HG03039 (cell line): ENCODE measurements around the gene INTS13.
"Not testable (repeated sequence)": the region's sequence is repeated elsewhere in the genome, so short reads cannot be mapped to it uniquely, and the experiment has no call there.

Experiments
- ATAC-seq: cut with Tn5 transposase; IDR thresholded peaks from one replicate; pipeline ENCODE4 v1.9.1; 2021; ENCODE audit warnings: mild to moderate bottlenecking, moderate library complexity; ENCODE audit not compliant: unreplicated experiment

INTS13 gene

DNA sequence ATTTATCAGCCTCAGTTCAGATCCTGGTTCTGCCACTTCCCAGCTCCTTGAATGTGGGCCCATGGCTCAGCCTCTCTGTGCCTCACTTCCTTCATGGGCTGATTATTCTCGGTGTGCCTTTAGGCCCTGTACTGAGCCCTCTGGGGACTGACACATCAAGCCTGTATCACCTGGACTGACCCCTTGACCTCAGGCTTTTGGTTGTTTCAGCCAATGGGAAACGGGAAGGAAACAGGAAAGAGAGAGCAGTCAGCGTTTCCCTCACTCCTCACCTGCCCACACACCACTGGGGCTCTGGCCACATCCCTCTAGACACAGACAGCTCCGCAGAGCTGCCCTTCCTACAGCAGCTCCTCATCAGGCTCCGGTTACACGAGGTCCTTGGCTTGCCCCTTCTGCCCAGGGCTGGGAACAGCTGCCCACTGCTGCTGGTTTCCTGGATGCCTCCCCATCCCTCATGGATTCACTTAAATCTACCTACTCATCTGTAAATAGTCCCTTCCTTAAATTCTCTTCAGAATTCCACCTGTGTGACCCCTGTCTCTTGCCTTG is 67.8 kb downstream of the INTS13 start:
- ATAC-seq: no peak

DNA sequence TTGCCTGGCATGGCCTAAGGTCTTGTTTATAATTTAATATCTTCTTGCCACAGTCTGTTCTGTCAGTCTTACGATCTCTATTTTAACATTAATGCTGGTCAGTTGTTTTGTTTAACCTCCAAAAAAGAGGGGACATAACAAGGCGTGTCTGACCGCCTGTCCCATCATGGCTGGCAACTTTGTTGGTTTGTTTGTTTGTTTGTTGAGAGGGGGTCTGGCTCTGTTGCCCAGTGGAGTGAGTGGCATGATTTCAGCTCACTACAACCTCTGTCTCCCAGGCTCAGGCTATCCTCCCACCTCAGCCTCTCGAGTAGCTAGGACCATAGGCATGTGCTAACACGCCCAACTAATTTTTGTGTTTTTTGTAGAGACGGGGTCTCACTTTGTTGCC is 68.7 kb downstream of the INTS13 start:
- no peak for ATAC-seq

DNA sequence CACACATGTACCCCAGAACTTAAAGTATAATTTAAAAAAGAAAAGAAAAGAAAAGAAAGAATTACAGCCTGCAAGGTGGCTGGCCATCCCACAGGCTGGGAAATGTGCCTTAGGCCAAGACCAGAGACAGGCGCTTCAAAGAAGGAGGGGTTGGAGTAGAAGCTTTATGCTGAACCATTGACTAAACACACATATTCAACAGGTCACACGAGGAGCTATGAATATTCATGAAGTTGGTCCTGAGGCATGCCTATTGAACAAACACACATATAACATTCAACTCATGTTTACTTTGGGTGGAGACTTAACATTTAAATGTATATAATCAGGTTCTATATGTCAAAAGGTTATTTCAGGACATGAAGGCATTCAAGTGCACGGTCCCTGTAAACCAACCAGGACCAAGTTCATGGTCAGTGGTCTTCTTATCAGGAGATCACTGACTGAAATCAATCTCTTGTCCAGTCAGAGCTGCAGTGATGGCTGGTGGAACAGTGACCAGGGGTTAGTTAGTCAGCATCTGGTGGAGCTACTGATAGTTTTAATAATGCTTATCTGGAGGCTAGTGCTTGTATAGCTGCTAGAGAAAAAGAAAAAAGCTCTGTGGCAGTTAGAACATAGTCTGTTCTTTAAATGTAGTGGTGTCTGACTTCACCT is 69.2 kb downstream of the INTS13 start:
- no peak for ATAC-seq

DNA sequence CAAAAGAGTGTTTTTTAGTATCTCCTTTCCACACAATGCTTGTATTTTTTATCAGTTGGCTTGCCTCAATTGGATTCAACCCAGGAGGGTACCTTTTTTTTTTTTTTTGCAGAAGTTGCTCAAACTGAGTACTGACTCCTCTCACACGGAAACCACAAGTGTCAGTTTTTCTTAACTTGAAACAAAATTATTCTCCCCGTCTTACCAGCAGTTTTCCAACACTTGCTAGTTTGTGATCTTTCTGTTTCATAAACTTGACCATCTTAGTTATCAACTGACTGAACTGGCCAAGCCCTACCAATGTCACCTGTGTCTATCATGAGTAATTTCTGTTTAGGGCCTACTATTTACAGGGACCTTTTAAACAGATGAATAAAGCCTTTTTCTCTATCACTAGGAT is 70.7 kb downstream of the INTS13 start:
- ATAC-seq: peak; percentile 59

DNA sequence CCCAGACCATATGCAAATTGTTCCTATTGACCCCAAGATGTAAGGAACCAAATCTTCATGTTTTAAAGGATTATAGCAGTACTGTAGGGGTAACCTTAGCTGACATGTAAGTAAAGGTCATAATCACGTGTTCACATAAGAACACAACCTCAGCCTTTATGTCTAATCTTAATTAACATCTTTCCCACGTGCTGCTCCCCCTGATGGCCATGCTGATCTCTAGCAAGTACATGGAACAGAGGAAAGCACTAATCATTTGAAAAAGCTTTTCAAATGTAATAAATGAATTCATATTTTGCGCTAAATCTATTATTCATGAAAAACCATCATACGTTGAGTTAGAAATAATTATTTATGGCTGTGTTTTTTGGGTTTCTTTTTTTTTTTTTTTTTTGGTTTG is 74.3 kb downstream of the INTS13 start:
- no peak for ATAC-seq

DNA sequence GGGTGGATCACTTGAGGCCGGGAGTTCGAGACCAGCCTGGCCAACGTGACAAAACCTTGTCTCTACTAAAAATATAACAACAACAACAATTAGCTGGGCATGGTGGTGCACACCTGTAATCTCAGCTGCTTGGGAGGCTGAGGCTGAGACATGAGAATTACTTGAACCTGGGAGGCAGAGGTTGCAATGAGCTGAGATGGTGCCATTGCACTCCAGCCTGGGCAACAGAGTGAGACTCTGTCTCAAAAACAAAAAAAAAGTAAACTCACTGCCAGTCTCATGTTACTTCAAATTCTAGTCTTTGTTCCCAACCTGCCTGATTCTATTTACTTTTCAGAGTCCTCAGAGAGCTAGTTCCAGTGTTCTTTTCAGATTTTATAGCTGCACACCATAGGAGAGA is 75.0 kb downstream of the INTS13 start:
- ATAC-seq: not testable (repeated sequence)

DNA sequence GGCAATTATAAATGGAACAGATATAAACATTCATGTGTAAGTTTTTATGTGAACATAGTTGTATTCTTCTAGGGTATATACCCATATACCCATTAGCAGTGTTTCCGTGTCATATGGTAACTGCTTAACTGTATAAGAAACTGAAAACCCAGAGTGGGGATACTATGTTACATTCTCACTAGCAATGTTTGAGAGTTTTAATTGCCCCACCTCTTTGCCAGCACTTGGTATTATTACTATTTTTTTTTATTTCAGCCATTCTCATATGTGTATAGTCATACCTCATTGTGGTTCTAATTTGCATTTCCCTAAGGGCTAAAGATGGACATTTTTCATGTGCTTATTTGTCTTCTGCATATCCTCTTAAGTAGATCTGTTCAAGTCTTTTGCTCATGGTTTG is 76.1 kb downstream of the INTS13 start:
- ATAC-seq: no peak

DNA sequence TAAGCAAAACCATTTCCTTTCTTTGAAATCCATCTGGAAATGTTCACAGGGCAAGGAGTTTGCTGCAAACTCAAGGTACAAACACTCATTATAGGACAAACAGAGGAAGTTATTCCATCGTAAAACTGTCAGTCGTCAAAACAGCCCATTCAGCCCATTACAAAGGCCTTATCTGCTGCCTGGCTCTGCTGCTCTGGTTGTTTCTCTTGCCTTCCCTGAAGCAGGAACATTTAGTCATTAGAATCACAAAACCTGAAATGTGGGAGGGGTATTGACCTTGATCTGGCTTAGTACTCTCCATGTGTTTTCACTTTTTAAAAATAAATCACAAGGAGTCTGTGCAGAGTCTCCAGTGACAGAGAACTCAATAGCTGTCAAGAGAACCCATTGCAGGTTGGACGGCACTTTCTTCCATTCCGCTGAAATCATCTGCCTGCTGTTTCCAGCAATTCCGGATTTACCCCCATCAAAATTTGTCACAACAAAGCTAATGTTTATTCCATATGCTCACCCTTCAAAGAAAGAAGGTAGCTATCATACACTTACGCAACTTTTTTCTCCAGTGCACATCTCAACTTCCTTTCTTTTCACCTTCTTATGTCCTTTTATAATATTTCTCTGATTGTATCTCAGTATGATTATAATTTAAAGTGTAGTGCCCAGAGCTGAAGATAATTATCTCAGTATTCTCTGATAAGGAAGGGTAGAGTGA is 80.2 kb downstream of the INTS13 start:
- no peak for ATAC-seq

DNA sequence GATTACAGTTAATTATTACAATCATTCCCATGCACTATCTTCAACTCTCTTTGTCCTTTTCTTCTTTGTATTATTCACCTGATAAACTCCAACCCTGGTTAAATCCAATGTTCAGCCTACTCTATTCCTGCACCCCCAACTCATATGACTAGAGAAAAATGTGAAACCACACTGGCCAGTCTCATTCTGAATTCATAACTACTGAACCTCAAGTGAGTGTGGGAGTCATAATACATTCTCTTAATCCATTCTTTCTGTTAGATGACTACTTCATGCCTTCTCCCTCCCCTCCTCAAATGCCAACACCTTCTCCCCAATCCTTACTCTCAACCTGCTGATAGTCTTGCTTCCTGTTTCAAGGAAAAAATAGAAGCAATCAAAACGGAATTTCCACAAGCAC is 82.4 kb downstream of the INTS13 start:
- no peak for ATAC-seq
